A673 (cell line): Measurements from ENCODE around the gene TOLLIP. TPM values are rescaled to one million over a fixed set of nuclear protein-coding genes. Genes with fewer than 3 reads are reported as not detected.

Experiments
- BruUV-seq: library from RNA; stranded (reverse); fragments of 400-500 nt; replicated peaks from 2 replicates; lab custom pipeline; 2021; lab: Mats Ljungman, UMichigan
- CTCF ChIA-PET: fragments of 300-600 bp; sonication (Branson Sonifier 250); formaldehyde crosslinking; loops from one replicate; lab custom pipeline; 2022; ENCODE audit warnings: antibody characterized with exemption; lab: Charles Lee
- POLR2A ChIA-PET: fragments of 300-600 bp; sonication (Branson Sonifier 250); formaldehyde crosslinking; loops from one replicate; lab custom pipeline; 2022; ENCODE audit warnings: antibody characterized with exemption; ENCODE audit not compliant: low non-redundant PET; lab: Charles Lee
- DNase-seq: peaks from one replicate; pipeline ENCODE4 v3.0.0-alpha.2; 2015; ENCODE audit warnings: low spot score
- H3K27ac ChIP-seq: fragments of 200-600 bp; sonication (generic); 2 replicates; pipeline ENCODE4 v1.5.1; 2016; ENCODE audit warnings: mixed run types, low read depth, mild to moderate bottlenecking, mixed read lengths, antibody characterized with exemption, low read length; ENCODE audit not compliant: poor library complexity, severe bottlenecking
- H3K27me3 ChIP-seq: fragments of 200-600 bp; sonication (generic); replicated peaks from 2 replicates; pipeline ENCODE4 v1.6.1; 2017; ENCODE audit warnings: mixed run types, low read depth, mild to moderate bottlenecking, mixed read lengths, antibody characterized with exemption, low read length; ENCODE audit not compliant: insufficient read depth, poor library complexity
- H3K36me3 ChIP-seq: fragments of 200-600 bp; sonication (generic); 2 replicates; pipeline ENCODE4 v1.6.1; 2016; ENCODE audit warnings: mixed run types, mild to moderate bottlenecking, mixed read lengths, antibody characterized with exemption, low read length; ENCODE audit not compliant: insufficient read depth, poor library complexity, severe bottlenecking
- H3K4me1 ChIP-seq: fragments of 200-600 bp; sonication (generic); 2 replicates; pipeline ENCODE4 v1.6.1; 2017; ENCODE audit warnings: mixed run types, mild to moderate bottlenecking, mixed read lengths, antibody characterized with exemption, low read length; ENCODE audit not compliant: insufficient read depth, poor library complexity, severe bottlenecking
- H3K4me3 ChIP-seq: fragments of 200-600 bp; sonication (generic); 2 replicates; pipeline ENCODE4 v1.5.1; 2016; ENCODE audit warnings: low read depth, mixed run types, mild to moderate bottlenecking, mixed read lengths, low read length; ENCODE audit not compliant: poor library complexity, severe bottlenecking
- H3K9me3 ChIP-seq: fragments of 200-600 bp; sonication (generic); 2 replicates; pipeline ENCODE4 v1.6.1; 2016; ENCODE audit warnings: mixed run types, low read depth, mild to moderate bottlenecking, mixed read lengths, antibody characterized with exemption, low read length; ENCODE audit not compliant: poor library complexity, severe bottlenecking
- EZH2 ChIP-seq: fragments of 200-600 bp; sonication (generic); IDR thresholded peaks from 2 replicates; pipeline ENCODE4 v1.6.1; 2017; ENCODE audit warnings: borderline replicate concordance, low read depth, mild to moderate bottlenecking, mixed read lengths, antibody characterized with exemption, low read length; ENCODE audit not compliant: poor library complexity, severe bottlenecking
- intact Hi-C: fragments of 100-400 bp; cut with micrococcal nuclease; formaldehyde crosslinking; loops from one replicate; pipeline ENCODE4 v1.10.0; 2022; ENCODE audit not compliant: unreplicated experiment
- total RNA-seq: library from RNA; stranded (reverse); gene quantifications from 2 replicates; pipeline ENCODE4 v1.2.3, GENCODE V29; 2021
- TF ChIP-seq, protein P1 (sequence below): fragments of 300-800, 200-600 bp; sonication (generic); conservative IDR thresholded peaks from 2 replicates; pipeline ENCODE4 v1.5.1; 2017; ENCODE audit warnings: low read depth, mild to moderate bottlenecking, antibody characterized with exemption, low read length, moderate library complexity, mixed read lengths

TOLLIP gene
- total RNA-seq, 1 experiment from 2014 or later = 32.5 TPM

DNA sequence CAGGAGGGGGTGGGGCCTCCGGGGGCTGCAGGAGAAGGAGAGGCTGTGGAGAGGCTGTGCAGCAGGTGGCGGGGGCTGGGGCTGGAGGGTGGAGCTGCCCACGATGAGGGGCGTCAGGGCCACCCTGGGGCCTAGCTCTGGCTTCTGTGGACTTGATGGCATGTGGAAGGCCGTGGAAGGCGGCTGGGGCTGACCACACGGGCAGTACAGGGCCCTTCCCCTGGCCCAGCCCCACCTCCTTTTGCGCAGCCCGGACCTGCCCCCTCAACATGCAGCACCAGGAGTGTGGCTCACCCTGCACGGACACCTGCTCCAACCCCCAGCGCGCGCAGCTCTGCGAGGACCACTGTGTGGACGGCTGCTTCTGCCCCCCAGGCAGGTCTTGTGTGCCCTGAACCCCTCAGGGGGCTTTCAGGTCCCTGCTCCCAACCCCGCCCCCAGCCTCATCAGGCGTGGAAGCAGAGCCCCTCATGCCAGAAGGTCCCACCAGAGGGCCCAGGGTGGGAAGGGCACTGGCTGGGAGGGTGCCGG is 80.4 kb downstream of the TOLLIP start:
- POLR2A ChIA-PET = no interaction called here
- Histone ChIP-seq H3K27me3 (no peaks in the 10 kb centered on the region), H3K27ac (no peak overlapping the region), H3K4me3 (no peak overlapping the region), H3K9me3 (no peaks in the 10 kb centered on the region), H3K4me1 (no peaks in the 10 kb centered on the region), H3K36me3 (no peaks in the 10 kb centered on the region)
- TF ChIP-seq, protein P1, sequence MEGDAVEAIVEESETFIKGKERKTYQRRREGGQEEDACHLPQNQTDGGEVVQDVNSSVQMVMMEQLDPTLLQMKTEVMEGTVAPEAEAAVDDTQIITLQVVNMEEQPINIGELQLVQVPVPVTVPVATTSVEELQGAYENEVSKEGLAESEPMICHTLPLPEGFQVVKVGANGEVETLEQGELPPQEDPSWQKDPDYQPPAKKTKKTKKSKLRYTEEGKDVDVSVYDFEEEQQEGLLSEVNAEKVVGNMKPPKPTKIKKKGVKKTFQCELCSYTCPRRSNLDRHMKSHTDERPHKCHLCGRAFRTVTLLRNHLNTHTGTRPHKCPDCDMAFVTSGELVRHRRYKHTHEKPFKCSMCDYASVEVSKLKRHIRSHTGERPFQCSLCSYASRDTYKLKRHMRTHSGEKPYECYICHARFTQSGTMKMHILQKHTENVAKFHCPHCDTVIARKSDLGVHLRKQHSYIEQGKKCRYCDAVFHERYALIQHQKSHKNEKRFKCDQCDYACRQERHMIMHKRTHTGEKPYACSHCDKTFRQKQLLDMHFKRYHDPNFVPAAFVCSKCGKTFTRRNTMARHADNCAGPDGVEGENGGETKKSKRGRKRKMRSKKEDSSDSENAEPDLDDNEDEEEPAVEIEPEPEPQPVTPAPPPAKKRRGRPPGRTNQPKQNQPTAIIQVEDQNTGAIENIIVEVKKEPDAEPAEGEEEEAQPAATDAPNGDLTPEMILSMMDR = no peak
- TF ChIP-seq EZH2 = no peak
- CTCF ChIA-PET = no interaction called here
- no TSS peak for BruUV-seq
- intact Hi-C loops = no loop called here
- no peak for DNase-seq

DNA sequence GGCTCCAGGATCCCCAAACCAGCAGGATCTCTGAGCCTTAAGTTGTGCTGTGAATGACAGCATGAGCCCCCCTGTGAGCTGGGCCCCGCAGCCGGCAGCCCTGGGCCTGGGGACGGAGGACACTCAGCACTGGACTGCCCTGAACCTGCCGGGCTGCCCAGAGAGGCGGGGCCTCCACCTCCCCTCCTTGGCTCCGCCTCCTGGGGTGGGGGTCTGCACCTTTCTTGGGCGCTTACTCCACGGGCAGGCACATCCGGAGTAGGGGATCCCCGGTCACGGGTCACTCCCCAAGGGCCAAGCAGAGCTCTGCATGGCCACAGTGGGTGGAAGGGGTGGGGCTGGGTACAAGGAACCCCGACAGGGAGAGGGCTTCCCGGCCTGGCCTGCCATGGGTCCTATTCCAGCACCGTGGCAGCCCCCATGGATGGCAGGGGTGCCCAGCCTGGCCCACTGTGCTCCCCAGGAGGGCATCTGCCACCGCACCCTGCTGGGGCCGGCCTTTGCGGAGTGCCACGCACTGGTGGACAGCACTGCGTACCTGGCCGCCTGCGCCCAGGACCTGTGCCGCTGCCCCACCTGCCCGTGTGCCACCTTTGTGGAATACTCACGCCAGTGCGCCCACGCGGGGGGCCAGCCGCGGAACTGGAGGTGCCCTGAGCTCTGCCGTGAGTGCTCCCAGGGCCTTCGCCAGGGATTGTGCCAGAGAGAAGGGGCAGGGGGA is 81.2 kb downstream of the TOLLIP start:
- H3K4me3 ChIP-seq = no peak overlapping the region
- no peak overlapping the region for H3K27ac ChIP-seq
- DNase-seq = no peak
- TF ChIP-seq, protein P1 = no peak
- TF ChIP-seq EZH2 = no peak
- H3K27me3 ChIP-seq = no peaks in the 10 kb centered on the region
- H3K4me1 ChIP-seq = no peaks in the 10 kb centered on the region
- CTCF ChIA-PET = no interaction called here
- no peaks in the 10 kb centered on the region for H3K9me3 ChIP-seq
- intact Hi-C loops = no loop called here
- BruUV-seq = no TSS peak
- POLR2A ChIA-PET = no interaction called here
- no peaks in the 10 kb centered on the region for H3K36me3 ChIP-seq

DNA sequence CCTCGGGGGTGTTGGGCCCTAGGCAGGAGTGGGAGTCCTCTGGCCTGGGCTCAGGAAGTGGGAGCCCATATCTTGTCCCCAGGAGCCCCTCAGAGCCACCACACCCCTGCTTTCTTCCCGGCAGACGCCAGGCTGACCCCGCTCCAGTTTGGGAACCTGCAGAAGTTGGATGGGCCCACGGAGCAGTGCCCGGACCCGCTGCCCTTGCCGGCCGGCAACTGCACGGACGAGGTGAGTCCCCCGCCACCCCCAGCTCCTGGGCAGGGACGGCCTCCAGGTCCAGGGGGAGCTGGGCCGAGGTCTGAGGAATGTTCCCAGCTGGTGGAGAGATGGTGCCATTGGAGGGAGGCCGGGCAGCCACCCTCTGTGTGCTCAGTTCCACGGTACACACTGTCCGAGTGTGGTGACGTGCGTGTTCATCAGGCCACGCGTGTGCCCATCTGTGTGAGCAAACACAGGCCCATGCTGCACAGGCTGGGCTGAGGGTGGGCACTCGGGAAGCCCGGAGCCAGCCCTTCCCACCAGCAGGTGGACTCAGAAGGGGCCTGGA is 81.8 kb downstream of the TOLLIP start:
- Histone ChIP-seq H3K9me3 (no peaks in the 10 kb centered on the region), H3K27me3 (no peaks in the 10 kb centered on the region), H3K36me3 (no peaks in the 10 kb centered on the region), H3K27ac (no peak overlapping the region), H3K4me1 (no peaks in the 10 kb centered on the region), H3K4me3 (no peak overlapping the region)
- no peak for DNase-seq
- POLR2A ChIA-PET = no interaction called here
- CTCF ChIA-PET = no interaction called here
- intact Hi-C loops = no loop called here
- no peak for TF ChIP-seq EZH2
- TF ChIP-seq, protein P1 = no peak
- BruUV-seq = no TSS peak
